ENCODE results near the gene WDR64.
"Not testable (repeated sequence)": the region's sequence is repeated elsewhere in the genome, so short reads cannot be mapped to it uniquely, and the experiment has no call there.

Gene WDR64

GRCh38 chr1:241654019-241654418, 1.9 kb downstream of the WDR64 start:
- DNase-seq (ENCODE audit: insufficient read length, low spot score) (no peak), FAIRE-seq (no peak)

- no peak for FAIRE-seq
- no peak for DNase-seq (ENCODE audit: insufficient read length, low spot score)
These were observed 2.6 kb downstream of the WDR64 start for GRCh38 chr1:241654641-241655040.

- DNase-seq (ENCODE audit: insufficient read length, low spot score) (no peak), FAIRE-seq (no peak)
These were observed 6.2 kb downstream of the WDR64 start for GRCh38 chr1:241658081-241658793.

GRCh38 chr1:241659016-241659415, 6.9 kb downstream of the WDR64 start:
- not testable (repeated sequence) for FAIRE-seq; DNase-seq (ENCODE audit: insufficient read length, low spot score)

GRCh38 chr1:241660424-241660972, 8.4 kb downstream of the WDR64 start:
- DNase-seq (ENCODE audit: insufficient read length, low spot score), result no peak
- FAIRE-seq, result no peak

- DNase-seq (ENCODE audit: insufficient read length, low spot score), result no peak
- FAIRE-seq, result no peak
These were observed 14.3 kb downstream of the WDR64 start for GRCh38 chr1:241666419-241666818.

- FAIRE-seq (no peak), DNase-seq (ENCODE audit: insufficient read length, low spot score) (no peak)
These were observed 20.2 kb downstream of the WDR64 start for GRCh38 chr1:241672301-241672700.

- no peak for FAIRE-seq
These were observed 22.8 kb downstream of the WDR64 start for GRCh38 chr1:241674805-241675384.

GRCh38 chr1:241675983-241676382, 23.9 kb downstream of the WDR64 start:
- DNase-seq (ENCODE audit: insufficient read length, low spot score), result no peak

More at GRCh38 chr1:241674805-241675384, 22.8 kb downstream of the WDR64 start:
- DNase-seq (ENCODE audit: insufficient read length, low spot score), result no peak

GRCh38 chr1:241677201-241677600, 25.1 kb downstream of the WDR64 start:
- FAIRE-seq, result peak; percentile 70
- peak; percentile 5 for DNase-seq (ENCODE audit: insufficient read length, low spot score)

More at GRCh38 chr1:241675983-241676382, 23.9 kb downstream of the WDR64 start:
- no peak for FAIRE-seq

- no peak for FAIRE-seq
- no peak for DNase-seq (ENCODE audit: insufficient read length, low spot score)
These were observed 26.5 kb downstream of the WDR64 start for GRCh38 chr1:241678536-241678935.

GRCh38 chr1:241679404-241679803, 27.3 kb downstream of the WDR64 start:
- no peak for FAIRE-seq

GRCh38 chr1:241679961-241680360, 27.9 kb downstream of the WDR64 start:
- FAIRE-seq (no peak), DNase-seq (ENCODE audit: insufficient read length, low spot score) (no peak)

More at GRCh38 chr1:241679404-241679803, 27.3 kb downstream of the WDR64 start:
- no peak for DNase-seq (ENCODE audit: insufficient read length, low spot score)

- not testable (repeated sequence) for FAIRE-seq; DNase-seq (ENCODE audit: insufficient read length, low spot score)
These were observed 29.9 kb downstream of the WDR64 start for GRCh38 chr1:241681861-241682448.

- no peak for FAIRE-seq
- DNase-seq (ENCODE audit: insufficient read length, low spot score), result no peak
These were observed 30.8 kb downstream of the WDR64 start for GRCh38 chr1:241682921-241683320.

GRCh38 chr1:241684108-241684507, 32.0 kb downstream of the WDR64 start:
- DNase-seq (ENCODE audit: insufficient read length, low spot score), result no peak
- no peak for FAIRE-seq

GRCh38 chr1:241688940-241689368, 36.9 kb downstream of the WDR64 start:
- FAIRE-seq, result no peak
- no peak for DNase-seq (ENCODE audit: insufficient read length, low spot score)

- FAIRE-seq (no peak), DNase-seq (ENCODE audit: insufficient read length, low spot score) (no peak)
These were observed 43.4 kb downstream of the WDR64 start for GRCh38 chr1:241695246-241696171.

- no peak for FAIRE-seq
- no peak for DNase-seq (ENCODE audit: insufficient read length, low spot score)
These were observed 44.2 kb downstream of the WDR64 start for GRCh38 chr1:241696172-241696814.

All from GM19239 (cell line).